C4-2B (cell line): Measurements from ENCODE around the gene PTPRF.

Experiments used
- ZFX ChIP-seq: fragments of 450-650 bp; IDR thresholded peaks from 2 replicates; pipeline ENCODE4 v1.6.1; 2017
- TF ChIP-seq, protein P1 (sequence below): fragments of 450-650 bp; conservative IDR thresholded peaks from 2 replicates; pipeline ENCODE4 v1.5.1; 2017; ENCODE audit warnings: mild to moderate bottlenecking

DNA sequence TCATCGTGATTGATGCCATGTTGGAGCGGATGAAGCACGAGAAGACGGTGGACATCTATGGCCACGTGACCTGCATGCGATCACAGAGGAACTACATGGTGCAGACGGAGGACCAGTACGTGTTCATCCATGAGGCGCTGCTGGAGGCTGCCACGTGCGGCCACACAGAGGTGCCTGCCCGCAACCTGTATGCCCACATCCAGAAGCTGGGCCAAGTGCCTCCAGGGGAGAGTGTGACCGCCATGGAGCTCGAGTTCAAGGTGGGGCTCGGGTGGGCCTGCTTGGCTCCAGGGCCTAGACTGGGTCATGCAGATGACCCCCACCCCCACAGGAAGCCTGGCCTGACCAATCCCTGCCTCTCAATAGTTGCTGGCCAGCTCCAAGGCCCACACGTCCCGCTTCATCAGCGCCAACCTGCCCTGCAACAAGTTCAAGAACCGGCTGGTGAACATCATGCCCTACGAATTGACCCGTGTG, 88.7 kb downstream of the PTPRF start:
- TF ChIP-seq, protein P1, sequence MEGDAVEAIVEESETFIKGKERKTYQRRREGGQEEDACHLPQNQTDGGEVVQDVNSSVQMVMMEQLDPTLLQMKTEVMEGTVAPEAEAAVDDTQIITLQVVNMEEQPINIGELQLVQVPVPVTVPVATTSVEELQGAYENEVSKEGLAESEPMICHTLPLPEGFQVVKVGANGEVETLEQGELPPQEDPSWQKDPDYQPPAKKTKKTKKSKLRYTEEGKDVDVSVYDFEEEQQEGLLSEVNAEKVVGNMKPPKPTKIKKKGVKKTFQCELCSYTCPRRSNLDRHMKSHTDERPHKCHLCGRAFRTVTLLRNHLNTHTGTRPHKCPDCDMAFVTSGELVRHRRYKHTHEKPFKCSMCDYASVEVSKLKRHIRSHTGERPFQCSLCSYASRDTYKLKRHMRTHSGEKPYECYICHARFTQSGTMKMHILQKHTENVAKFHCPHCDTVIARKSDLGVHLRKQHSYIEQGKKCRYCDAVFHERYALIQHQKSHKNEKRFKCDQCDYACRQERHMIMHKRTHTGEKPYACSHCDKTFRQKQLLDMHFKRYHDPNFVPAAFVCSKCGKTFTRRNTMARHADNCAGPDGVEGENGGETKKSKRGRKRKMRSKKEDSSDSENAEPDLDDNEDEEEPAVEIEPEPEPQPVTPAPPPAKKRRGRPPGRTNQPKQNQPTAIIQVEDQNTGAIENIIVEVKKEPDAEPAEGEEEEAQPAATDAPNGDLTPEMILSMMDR: no peak
- no peak for TF ChIP-seq ZFX
